HG03103 (cell line): ENCODE measurements around the gene NDFIP2.

ENCODE experiments used
- ATAC-seq: cut with Tn5 transposase; IDR thresholded peaks from one replicate; pipeline ENCODE4 v1.9.1; 2021; ENCODE audit warnings: low read depth; ENCODE audit not compliant: unreplicated experiment

Gene NDFIP2

GRCh38 chr13:79457948-79458347 is 23.0 kb upstream of the NDFIP2 start:
- no peak for ATAC-seq

- ATAC-seq, result no peak
Observed at GRCh38 chr13:79458436-79458835, 22.5 kb upstream of the NDFIP2 start.

- no peak for ATAC-seq
Observed at GRCh38 chr13:79459906-79460305, 21.0 kb upstream of the NDFIP2 start.

GRCh38 chr13:79462895-79463294 is 18.1 kb upstream of the NDFIP2 start:
- no peak for ATAC-seq

- ATAC-seq, result no peak
Observed at GRCh38 chr13:79463604-79464003, 17.4 kb upstream of the NDFIP2 start.

- ATAC-seq, result no peak
Observed at GRCh38 chr13:79466872-79467271, 14.1 kb upstream of the NDFIP2 start.

- no peak for ATAC-seq
Observed at GRCh38 chr13:79468402-79468801, 12.6 kb upstream of the NDFIP2 start.

- peak; percentile 63 for ATAC-seq
Observed at GRCh38 chr13:79468819-79469218, 12.1 kb upstream of the NDFIP2 start.

- no peak for ATAC-seq
Observed at GRCh38 chr13:79469608-79470007, 11.3 kb upstream of the NDFIP2 start.

- ATAC-seq, result no peak
Observed at GRCh38 chr13:79470666-79471065, 10.3 kb upstream of the NDFIP2 start.

GRCh38 chr13:79475569-79475968 is 5.4 kb upstream of the NDFIP2 start:
- ATAC-seq, result no peak

- ATAC-seq, result no peak
Observed at GRCh38 chr13:79477968-79478367, 3.0 kb upstream of the NDFIP2 start.

GRCh38 chr13:79479882-79480281 is 1.1 kb upstream of the NDFIP2 start:
- ATAC-seq, result no peak

GRCh38 chr13:79481685-79482052 is 714 bp downstream of the NDFIP2 start:
- ATAC-seq, result peak; percentile 19

GRCh38 chr13:79482281-79482970 is 1.5 kb downstream of the NDFIP2 start:
- ATAC-seq, result no peak

- ATAC-seq, result no peak
Observed at GRCh38 chr13:79483086-79483706, 2.2 kb downstream of the NDFIP2 start.

GRCh38 chr13:79485014-79485811 is 4.3 kb downstream of the NDFIP2 start:
- no peak for ATAC-seq

GRCh38 chr13:79486433-79487188 is 5.7 kb downstream of the NDFIP2 start:
- no peak for ATAC-seq

GRCh38 chr13:79490326-79490725 is 9.4 kb downstream of the NDFIP2 start:
- ATAC-seq, result no peak

GRCh38 chr13:79490824-79491223 is 9.9 kb downstream of the NDFIP2 start:
- no peak for ATAC-seq

- no peak for ATAC-seq
Observed at GRCh38 chr13:79491715-79492114, 10.8 kb downstream of the NDFIP2 start.
